GM19328 (cell line): ENCODE measurements around the gene SPRR3.
"Not testable (repeated sequence)": the region's sequence is repeated elsewhere in the genome, so short reads cannot be mapped to it uniquely, and the experiment has no call there.

Experiments used
- ATAC-seq: cut with Tn5 transposase; IDR thresholded peaks from one replicate; pipeline ENCODE4 v1.9.1; 2021; ENCODE audit warnings: mild to moderate bottlenecking, moderate library complexity; ENCODE audit not compliant: unreplicated experiment

SPRR3 gene

GRCh38 chr1:152983234-152983633 lies 18.3 kb upstream of the SPRR3 start:
- no peak for ATAC-seq

GRCh38 chr1:152983743-152984142 lies 17.8 kb upstream of the SPRR3 start, which contains the start of gene SPRR1A:
TSS of gene SPRR1A (plus strand) at chr1:152984081. CDS start at chr1:152985231, 1,150 bp downstream.
- no peak for ATAC-seq

GRCh38 chr1:152986578-152986977 lies 15.0 kb upstream of the SPRR3 start:
- ATAC-seq, result no peak

- no peak for ATAC-seq
Measured at GRCh38 chr1:152993186-152993585, 8.4 kb upstream of the SPRR3 start.

GRCh38 chr1:152995842-152996241 lies 5.7 kb upstream of the SPRR3 start:
- ATAC-seq, result no peak

- no peak for ATAC-seq
Measured at GRCh38 chr1:152996633-152997400, 4.7 kb upstream of the SPRR3 start.

- no peak for ATAC-seq
Measured at GRCh38 chr1:152997901-152998300, 3.6 kb upstream of the SPRR3 start.

GRCh38 chr1:152998476-152998875 lies 3.1 kb upstream of the SPRR3 start:
- no peak for ATAC-seq

GRCh38 chr1:152999818-153000217 lies 1.7 kb upstream of the SPRR3 start:
- ATAC-seq, result no peak

GRCh38 chr1:153000294-153000693 lies 1.3 kb upstream of the SPRR3 start:
- ATAC-seq, result no peak

- not testable (repeated sequence) for ATAC-seq
Measured at GRCh38 chr1:153011235-153011758, 9.7 kb downstream of the SPRR3 start.

GRCh38 chr1:153021829-153022228 lies 20.3 kb downstream of the SPRR3 start:
- not testable (repeated sequence) for ATAC-seq

GRCh38 chr1:153022340-153022739 lies 20.8 kb downstream of the SPRR3 start:
- ATAC-seq, result not testable (repeated sequence)

- ATAC-seq, result no peak
Measured at GRCh38 chr1:153023109-153023508, 21.6 kb downstream of the SPRR3 start.

GRCh38 chr1:153024413-153024812 lies 22.9 kb downstream of the SPRR3 start:
- no peak for ATAC-seq

- ATAC-seq, result no peak
Measured at GRCh38 chr1:153025797-153026196, 24.2 kb downstream of the SPRR3 start.

GRCh38 chr1:153028766-153029165 lies 27.2 kb downstream of the SPRR3 start:
- no peak for ATAC-seq

- ATAC-seq, result no peak
Measured at GRCh38 chr1:153030895-153031294, 29.3 kb downstream of the SPRR3 start, which contains the start of gene SPRR1B. TSS of gene SPRR1B (plus strand) at chr1:153031203. CDS start at chr1:153032346, 1,143 bp downstream.

- no peak for ATAC-seq
Measured at GRCh38 chr1:153032073-153032472, 30.5 kb downstream of the SPRR3 start.

- no peak for ATAC-seq
Measured at GRCh38 chr1:153032677-153033308, 31.2 kb downstream of the SPRR3 start.

GRCh38 chr1:153035211-153035610 lies 33.7 kb downstream of the SPRR3 start:
- ATAC-seq, result no peak
